RWPE2 (cell line): ENCODE data around the gene SAMD14.

Source experiments
- ATAC-seq: fragments of 200-7000 bp; cut with Tn5 transposase; 3 replicates; pipeline ENCODE4 v1.9.1; 2021; ENCODE audit warnings: low read depth
- DNase-seq: peaks from one replicate; pipeline ENCODE4 v3.0.0-alpha.2; 2020; ENCODE audit warnings: low spot score
- H3K27ac ChIP-seq: fragments of 450-650 bp; 2 replicates; pipeline ENCODE4 v1.5.1; 2017; ENCODE audit warnings: mild to moderate bottlenecking; ENCODE audit not compliant: poor library complexity, severe bottlenecking
- H3K27me3 ChIP-seq: fragments of 250-450 bp; sonication (Bioruptor Pico); 2 replicates; pipeline ENCODE4 v1.5.1; 2021; ENCODE audit warnings: mild to moderate bottlenecking, moderate library complexity; ENCODE audit not compliant: insufficient read depth, poor library complexity, severe bottlenecking
- H3K36me3 ChIP-seq: fragments of 250-450 bp; sonication (Bioruptor Pico); 2 replicates; pipeline ENCODE4 v1.5.1; 2020; ENCODE audit warnings: low read depth, mild to moderate bottlenecking, moderate library complexity
- H3K4me1 ChIP-seq: fragments of 250-450 bp; sonication (Bioruptor Pico); 2 replicates; pipeline ENCODE4 v1.5.1; 2021; ENCODE audit warnings: mild to moderate bottlenecking, moderate library complexity; ENCODE audit not compliant: insufficient read depth, poor library complexity, severe bottlenecking
- H3K4me3 ChIP-seq: fragments of 250-450 bp; sonication (Bioruptor Pico); 2 replicates; pipeline ENCODE4 v1.5.1; 2021; ENCODE audit warnings: mild to moderate bottlenecking, moderate library complexity; ENCODE audit not compliant: severe bottlenecking
- H3K9me3 ChIP-seq: fragments of 250-450 bp; sonication (Bioruptor Pico); 2 replicates; pipeline ENCODE4 v1.5.1; 2021; ENCODE audit warnings: mild to moderate bottlenecking, moderate library complexity; ENCODE audit not compliant: severe bottlenecking
- TF ChIP-seq, protein P1 (sequence below): fragments of 450-650 bp; IDR thresholded peaks from one replicate; pipeline ENCODE4 v1.5.1; 2017; ENCODE audit warnings: mild to moderate bottlenecking, moderate library complexity; ENCODE audit not compliant: poor library complexity, severe bottlenecking

Gene SAMD14

DNA sequence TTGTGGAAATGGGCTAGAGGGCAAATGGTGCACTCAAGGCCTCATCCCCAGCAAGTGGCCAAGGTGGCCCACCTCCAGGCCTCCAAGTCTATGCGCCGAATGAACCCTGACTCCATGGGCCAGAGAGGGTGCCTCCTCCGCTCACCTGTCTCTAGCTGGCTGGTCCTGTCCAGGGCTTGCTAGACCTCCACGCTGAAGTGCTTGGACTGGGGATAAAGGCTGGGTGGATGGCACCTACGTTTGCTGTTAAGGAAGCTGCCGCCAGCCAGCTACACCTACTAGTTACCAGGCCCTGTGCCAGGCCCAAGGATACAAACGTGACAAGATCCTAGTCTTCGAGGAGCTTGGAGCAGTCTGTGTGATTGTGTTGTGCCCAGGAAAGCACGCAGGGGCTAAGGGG is 35.1 kb upstream of the SAMD14 start:
- ATAC-seq (no peak), DNase-seq (no peak)
- Histone ChIP-seq H3K36me3 (no peaks in the 10 kb centered on the region), H3K27me3 (no peaks in the 10 kb centered on the region), H3K4me1 (no peaks in the 10 kb centered on the region), H3K4me3 (no peak overlapping the region), H3K27ac (no peak overlapping the region), H3K9me3 (no peaks in the 10 kb centered on the region)
- TF ChIP-seq, protein P1, sequence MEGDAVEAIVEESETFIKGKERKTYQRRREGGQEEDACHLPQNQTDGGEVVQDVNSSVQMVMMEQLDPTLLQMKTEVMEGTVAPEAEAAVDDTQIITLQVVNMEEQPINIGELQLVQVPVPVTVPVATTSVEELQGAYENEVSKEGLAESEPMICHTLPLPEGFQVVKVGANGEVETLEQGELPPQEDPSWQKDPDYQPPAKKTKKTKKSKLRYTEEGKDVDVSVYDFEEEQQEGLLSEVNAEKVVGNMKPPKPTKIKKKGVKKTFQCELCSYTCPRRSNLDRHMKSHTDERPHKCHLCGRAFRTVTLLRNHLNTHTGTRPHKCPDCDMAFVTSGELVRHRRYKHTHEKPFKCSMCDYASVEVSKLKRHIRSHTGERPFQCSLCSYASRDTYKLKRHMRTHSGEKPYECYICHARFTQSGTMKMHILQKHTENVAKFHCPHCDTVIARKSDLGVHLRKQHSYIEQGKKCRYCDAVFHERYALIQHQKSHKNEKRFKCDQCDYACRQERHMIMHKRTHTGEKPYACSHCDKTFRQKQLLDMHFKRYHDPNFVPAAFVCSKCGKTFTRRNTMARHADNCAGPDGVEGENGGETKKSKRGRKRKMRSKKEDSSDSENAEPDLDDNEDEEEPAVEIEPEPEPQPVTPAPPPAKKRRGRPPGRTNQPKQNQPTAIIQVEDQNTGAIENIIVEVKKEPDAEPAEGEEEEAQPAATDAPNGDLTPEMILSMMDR, result no peak

DNA sequence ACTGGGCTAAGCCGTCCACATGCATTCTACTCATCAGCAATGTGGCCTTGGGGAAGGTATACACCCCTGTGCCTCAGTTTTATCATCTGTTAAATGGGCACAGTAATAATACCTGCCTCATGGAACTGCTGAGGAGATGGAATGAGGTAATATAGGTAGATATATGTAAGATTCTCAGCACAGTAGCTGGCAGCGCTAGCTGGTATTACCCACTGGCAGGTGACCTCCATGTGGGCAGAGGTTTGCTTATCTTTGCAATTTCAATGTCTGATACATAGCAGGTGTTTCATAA is 34.7 kb upstream of the SAMD14 start:
- H3K9me3 ChIP-seq, result no peaks in the 10 kb centered on the region
- TF ChIP-seq, protein P1, result no peak
- no peak overlapping the region for H3K4me3 ChIP-seq
- no peaks in the 10 kb centered on the region for H3K4me1 ChIP-seq
- H3K27me3 ChIP-seq, result no peaks in the 10 kb centered on the region
- ATAC-seq, result no peak
- no peak overlapping the region for H3K27ac ChIP-seq
- DNase-seq, result no peak
- H3K36me3 ChIP-seq, result no peaks in the 10 kb centered on the region

DNA sequence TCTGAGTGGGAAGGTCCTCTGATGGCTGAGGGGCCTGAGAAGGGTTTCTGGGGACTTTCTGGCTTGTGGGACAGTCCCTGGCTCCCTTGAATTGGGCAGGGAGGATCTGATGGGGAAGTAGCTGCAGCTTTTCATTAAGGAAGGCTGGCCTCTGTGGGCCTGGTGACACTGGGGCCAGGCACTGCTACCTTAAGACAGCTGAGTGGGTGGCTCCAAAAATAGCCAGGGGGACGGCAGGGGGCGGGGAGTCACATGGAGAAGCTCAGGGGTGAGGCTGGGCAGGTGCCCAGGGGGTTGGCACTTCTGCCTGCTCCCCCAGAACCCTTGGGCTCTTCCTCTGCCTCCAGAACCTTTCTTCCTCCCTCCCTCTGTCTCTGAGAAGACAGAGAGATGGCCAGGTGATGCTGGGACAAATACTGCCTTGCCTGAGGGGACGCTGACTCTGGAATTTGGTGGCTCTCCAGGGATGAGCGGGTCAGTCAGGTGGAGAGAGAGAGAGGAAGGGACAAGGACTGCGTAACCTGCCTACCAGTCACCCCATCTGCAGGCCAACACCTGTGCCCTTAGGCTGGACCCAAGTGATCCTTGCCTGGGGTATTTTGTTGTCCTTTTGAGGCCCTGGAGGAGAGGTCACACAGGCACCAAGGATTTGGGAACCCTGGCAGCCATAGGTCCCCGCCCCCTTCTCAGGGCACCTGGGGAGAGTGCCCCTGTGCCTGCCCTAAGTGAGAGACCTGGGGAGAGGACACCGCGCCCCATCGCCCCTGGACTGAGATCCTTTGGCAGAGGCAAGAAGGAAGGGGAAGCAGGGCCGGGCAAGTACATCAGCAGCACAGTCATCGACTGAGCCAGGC is 34.1 kb upstream of the SAMD14 start:
- no peaks in the 10 kb centered on the region for H3K36me3 ChIP-seq
- no peak for DNase-seq
- no peak overlapping the region for H3K27ac ChIP-seq
- no peaks in the 10 kb centered on the region for H3K27me3 ChIP-seq
- no peak overlapping the region for H3K4me3 ChIP-seq
- no peaks in the 10 kb centered on the region for H3K9me3 ChIP-seq
- no peak for ATAC-seq
- H3K4me1 ChIP-seq, result no peaks in the 10 kb centered on the region
- TF ChIP-seq, protein P1, result no peak

DNA sequence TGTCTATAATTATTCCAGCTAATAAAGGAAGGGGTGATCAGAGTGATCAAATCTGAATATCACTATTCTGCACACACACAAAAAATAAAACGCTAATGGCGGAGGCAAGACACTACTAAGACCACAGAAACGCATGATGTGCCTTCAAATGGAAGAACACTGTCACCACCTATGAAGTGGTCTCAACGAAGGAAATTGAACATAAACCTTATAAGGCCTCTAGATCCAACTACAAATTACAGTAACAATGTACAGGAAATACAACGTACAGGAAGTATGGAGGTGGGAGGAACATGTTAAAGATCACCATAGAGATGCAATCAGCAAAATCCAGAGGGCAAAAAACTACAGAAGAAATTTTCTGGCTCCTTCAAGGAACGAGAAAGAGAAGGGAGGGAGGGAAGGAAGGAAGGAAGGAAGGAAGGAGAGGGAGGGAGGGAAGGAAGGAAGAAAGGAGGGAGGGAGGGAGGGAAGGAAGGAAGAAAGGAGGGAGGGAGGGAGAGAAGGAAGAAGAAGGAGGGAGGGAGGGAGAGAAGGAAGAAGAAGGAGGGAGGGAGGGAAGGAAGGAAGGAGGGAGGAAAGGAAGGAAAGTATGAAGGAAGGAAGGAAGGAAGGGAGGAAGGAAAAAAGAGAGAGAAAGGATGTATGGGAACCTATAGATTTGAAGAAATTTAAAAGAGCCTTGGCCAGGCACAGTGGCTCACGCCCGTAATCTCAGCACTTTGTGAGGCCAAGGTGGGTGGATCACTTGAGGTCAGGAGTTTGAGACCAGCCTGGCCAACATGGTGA is 32.7 kb upstream of the SAMD14 start:
- H3K27ac ChIP-seq, result no peak overlapping the region
- H3K36me3 ChIP-seq, result no peaks in the 10 kb centered on the region
- H3K27me3 ChIP-seq, result no peaks in the 10 kb centered on the region
- ATAC-seq (no peak), DNase-seq (no peak)
- TF ChIP-seq, protein P1, result no peak
- H3K4me1 ChIP-seq, result no peaks in the 10 kb centered on the region
- no peak overlapping the region for H3K4me3 ChIP-seq
- no peaks in the 10 kb centered on the region for H3K9me3 ChIP-seq

DNA sequence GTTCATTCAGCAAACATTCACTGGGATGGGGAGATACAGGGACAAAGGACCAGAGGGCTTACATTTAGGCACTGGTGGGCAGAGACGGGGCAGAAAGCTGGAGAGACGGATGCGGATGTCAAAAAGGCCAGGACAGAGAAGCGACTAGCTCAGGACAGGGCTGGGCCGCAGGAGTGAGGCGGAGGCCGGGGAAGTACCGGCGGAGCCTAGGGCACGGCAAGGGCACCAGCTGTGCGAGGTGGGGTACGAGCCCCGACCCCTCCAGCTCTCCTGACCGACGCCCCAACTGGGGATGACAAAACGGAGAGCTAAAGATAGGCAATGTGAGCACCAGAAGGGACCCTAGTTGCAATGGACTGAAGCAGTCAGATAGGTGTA is 31.9 kb upstream of the SAMD14 start:
- TF ChIP-seq, protein P1, result no peak
- no peak overlapping the region for H3K27ac ChIP-seq
- no peaks in the 10 kb centered on the region for H3K27me3 ChIP-seq
- DNase-seq, result no peak
- no peaks in the 10 kb centered on the region for H3K36me3 ChIP-seq
- no peaks in the 10 kb centered on the region for H3K9me3 ChIP-seq
- no peak overlapping the region for H3K4me3 ChIP-seq
- no peak for ATAC-seq
- no peaks in the 10 kb centered on the region for H3K4me1 ChIP-seq
